HEK293T (cell line): ENCODE results near the gene GUK1.

Source experiments
- BHLHE40 ChIP-seq: fragments of 450-650 bp; IDR thresholded peaks from 2 replicates; pipeline ENCODE4 v1.6.1; 2016; ENCODE audit warnings: mild to moderate bottlenecking, moderate library complexity, borderline replicate concordance
- FOXA1 ChIP-seq: fragments of 450-650 bp; IDR thresholded peaks from 2 replicates; pipeline ENCODE4 v1.6.1; 2016; ENCODE audit warnings: mild to moderate bottlenecking
- FOXK2 ChIP-seq: fragments of 450-650 bp; IDR thresholded peaks from 2 replicates; pipeline ENCODE4 v1.6.1; 2016; ENCODE audit warnings: mild to moderate bottlenecking
- HDGF ChIP-seq: fragments of 450-650 bp; IDR thresholded peaks from 2 replicates; pipeline ENCODE4 v1.6.1; 2017; ENCODE audit warnings: antibody characterized with exemption, borderline replicate concordance
- NFRKB ChIP-seq: fragments of 450-650 bp; IDR thresholded peaks from 2 replicates; pipeline ENCODE4 v1.6.1; 2016; ENCODE audit warnings: mild to moderate bottlenecking, moderate library complexity
- SP1 ChIP-seq: fragments of 450-650 bp; IDR thresholded peaks from 2 replicates; pipeline ENCODE4 v1.6.1; 2017
- SUZ12 ChIP-seq: fragments of 450-650 bp; IDR thresholded peaks from 2 replicates; pipeline ENCODE4 v1.6.1; 2016; ENCODE audit warnings: mild to moderate bottlenecking
- TF ChIP-seq, protein P1 (sequence below): fragments of 450-650 bp; IDR thresholded peaks from 2 replicates; pipeline ENCODE4 v1.6.1; 2016

DNA sequence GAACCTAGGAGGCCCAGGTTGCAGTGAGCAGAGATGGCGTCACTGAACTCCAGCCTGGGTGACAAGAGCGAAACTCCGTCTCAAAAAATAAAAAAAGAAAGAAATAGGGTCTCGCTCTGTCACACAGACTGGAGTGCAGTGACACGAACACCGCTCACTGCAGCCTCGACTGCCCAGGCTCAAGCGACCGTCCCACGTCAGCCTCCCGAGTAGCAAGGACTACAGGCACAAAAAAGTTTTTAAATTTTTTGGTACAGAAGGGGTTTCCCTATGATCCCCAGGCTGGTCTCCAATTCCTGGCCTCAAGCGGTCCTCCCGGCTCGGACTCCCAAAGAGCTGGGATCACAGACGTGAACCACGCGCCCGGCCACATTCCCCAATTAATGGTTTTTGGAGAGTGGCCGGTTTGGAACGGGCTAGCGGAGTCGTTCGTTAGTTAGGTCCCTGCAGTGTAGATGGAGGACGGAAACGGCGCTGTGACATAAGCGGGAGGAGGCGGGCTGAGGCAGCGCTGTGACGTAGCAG, 611 bp upstream of the GUK1 start:
- TF ChIP-seq HDGF (no peak), FOXA1 (no peak), BHLHE40 (no peak), SUZ12 (no peak), SP1 (no peak), NFRKB (no peak), FOXK2 (no peak)
- TF ChIP-seq, protein P1, sequence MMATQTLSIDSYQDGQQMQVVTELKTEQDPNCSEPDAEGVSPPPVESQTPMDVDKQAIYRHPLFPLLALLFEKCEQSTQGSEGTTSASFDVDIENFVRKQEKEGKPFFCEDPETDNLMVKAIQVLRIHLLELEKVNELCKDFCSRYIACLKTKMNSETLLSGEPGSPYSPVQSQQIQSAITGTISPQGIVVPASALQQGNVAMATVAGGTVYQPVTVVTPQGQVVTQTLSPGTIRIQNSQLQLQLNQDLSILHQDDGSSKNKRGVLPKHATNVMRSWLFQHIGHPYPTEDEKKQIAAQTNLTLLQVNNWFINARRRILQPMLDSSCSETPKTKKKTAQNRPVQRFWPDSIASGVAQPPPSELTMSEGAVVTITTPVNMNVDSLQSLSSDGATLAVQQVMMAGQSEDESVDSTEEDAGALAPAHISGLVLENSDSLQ, result no peak
